Kidney glomerular epithelial cell (primary cell): Measurements from ENCODE around the gene PTMA.
"Not testable (repeated sequence)": the region's sequence is repeated elsewhere in the genome, so short reads cannot be mapped to it uniquely, and the experiment has no call there.

Experiments
- DNase-seq: peaks from one replicate; lab custom pipeline; 2025; lab: John Stamatoyannopoulos, UW

PTMA gene, protein sequence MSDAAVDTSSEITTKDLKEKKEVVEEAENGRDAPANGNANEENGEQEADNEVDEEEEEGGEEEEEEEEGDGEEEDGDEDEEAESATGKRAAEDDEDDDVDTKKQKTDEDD

DNA sequence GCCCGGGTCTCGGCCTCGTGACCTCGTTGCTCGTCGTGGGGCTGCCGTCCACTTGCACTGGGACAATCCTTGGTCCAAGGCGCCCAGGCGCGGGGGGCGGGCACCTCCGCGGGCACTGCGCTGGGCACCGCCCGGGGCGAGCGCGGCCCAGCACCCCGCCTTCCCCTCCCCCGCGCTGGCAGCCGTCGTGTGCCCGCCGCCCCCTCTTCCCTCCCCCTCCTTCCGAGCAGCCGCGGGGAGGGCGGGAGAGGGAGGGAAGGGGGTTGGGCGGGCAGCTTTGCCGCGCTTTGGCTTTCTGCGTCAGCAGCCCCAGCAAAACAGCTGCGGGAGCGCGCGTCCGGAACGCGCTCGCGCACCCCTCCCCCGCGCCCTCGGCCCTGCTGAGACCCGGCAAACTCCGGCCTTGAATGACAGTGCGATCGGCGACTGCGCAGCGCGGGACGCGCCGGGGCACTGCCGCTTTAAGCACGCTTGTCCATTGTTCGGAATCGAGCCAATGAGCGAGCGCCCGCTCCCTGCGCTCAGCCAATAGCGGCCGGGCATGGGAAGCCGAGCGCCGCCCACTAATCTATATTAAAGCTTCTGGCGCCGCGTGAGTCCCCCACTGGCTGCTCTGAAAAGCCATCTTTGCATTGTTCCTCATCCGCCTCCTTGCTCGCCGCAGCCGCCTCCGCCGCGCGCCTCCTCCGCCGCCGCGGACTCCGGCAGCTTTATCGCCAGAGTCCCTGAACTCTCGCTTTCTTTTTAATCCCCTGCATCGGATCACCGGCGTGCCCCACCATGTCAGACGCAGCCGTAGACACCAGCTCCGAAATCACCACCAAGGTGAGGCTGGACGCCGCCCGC, at the start of gene PTMA:
TSS of gene PTMA (plus strand) at position 599 of the 846 bp plus-strand sequence. CDS start at position 781, 182 bp downstream.
- DNase-seq: peak; percentile 91

DNA sequence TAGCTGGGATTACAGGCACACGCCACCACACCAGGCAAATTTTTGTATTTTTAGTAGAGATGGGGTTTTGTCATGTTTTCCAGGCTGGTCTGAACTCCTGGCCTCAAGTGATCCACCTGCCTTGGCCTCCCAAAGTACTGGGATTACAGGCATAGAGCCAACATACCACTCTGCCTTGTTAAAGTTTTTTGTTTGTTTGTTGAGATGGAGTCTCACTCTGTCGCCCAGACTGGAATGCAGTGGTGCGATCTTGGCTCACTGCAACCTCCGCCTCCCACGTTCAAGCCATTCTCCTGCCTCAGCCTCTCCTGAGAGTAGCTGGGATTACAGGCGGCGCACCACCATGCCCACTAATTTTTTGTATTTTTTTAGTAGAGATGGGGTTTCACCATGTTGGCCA, 48.3 kb upstream of the PTMA start:
- DNase-seq: not testable (repeated sequence)

DNA sequence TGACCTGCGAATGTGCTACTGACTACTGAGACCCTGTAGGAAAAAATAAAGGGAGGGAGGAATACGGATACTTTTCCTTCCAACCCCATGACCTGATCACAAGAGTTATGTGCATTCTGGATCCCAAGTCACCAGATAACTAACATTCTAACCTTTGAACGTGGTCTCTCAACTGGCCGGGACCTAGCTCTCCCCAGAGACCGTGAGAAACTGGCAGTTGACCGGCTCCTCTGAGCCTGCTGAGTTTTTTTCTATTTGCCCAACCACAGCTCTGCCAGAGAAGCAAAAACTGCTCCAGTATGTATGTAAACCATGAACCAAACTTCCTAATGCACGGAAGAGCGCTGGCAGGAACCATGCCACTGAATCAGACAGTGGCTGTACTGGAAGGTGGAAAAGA, 47.5 kb upstream of the PTMA start:
- no peak for DNase-seq

DNA sequence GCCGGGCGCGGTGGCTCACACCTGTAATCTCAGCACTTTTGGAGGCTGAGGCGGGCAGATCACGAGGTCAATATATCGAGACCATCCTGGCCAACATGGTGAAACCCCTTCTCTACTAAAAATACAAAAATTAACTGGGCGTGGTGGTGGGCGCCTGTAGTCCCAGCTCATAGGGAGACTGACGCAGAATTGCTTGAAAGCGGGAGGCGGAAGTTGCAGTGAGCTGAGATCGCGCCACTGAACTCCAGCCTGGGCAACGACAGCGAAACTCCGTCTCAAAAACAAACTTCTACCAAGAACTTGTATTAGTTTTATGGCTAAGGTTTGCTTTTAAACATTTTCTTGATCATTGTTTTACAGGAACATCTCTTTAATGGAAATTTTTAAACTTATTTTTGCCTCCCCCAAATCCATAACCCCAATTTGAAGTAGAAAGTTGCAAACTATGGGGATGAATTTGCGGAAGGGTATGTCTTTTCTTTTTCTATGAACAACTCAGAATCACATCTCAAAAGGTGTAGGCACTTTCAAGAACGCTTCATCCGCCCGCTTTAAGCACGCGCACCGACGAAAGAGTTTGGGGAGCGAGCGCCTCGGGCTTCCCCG, 46.8 kb upstream of the PTMA start:
- DNase-seq: no peak

DNA sequence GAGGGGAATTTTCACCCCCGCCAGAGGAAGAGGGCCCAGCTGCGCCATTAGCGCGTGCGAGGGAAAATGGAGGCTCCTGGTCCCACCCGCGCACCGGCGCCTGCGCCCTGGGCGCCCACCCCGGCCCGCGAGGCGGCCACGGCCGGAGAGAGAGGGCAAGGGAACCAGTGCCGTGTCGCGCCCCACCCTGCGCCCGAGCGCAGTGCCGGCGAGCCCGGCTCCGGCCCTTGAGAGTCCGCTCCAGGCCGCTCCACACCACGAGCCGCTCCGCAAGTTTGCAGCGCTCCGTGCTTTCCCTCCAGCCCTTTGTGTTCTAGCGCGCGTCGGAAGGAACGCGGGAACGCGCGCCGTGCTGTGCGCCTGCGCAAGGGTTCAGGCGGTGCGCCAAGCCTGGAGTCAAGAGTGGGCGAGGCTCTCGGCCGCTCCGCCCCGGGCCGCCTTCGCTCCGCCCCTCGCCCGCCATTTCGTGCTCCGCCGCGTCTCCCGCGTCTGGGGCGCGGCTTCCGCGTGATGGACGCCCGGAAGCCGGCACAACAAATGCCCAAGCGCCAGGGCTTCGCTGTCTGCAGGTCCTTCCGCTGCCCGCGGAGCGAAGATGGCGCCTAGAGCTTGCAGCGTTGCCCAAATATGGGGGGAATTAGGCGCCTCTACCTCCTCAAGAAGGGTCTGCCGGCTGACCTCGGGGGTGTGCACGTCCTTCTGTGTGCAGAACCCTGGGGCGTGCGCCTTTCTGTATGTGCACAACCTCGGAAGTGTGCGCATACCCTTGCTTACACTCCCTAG, 46.1 kb upstream of the PTMA start:
- peak; percentile 95 for DNase-seq

DNA sequence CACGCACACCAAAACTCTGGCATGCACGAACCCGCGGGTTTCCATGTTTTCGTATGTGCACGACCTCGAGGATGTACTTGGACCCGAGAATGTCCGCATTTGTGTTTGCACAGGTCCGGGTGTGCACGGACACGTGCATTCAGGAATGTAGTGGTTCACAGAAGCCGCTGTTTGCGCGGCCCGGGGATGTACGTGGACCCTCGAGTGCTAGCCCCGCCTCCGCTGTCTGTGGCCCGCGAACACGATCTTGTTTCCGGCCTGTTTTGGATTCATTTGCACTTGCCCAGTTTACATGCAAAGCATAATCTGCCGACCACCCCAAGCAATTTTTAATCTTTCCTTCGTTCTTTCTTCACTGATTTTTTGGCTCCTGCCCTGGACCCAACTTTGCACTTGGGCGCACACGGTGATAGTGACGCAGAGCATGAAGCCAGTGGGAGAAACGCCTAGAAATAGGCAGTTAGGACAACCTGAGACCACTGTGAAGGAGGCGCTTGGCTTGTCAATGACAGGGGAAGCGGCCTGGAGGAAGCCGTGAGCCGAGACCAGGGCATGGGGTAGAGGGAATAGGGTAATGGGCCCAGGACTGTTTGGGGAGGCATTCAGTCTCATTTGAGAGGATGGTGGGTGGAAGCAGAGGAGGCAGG, 45.4 kb upstream of the PTMA start:
- DNase-seq: no peak

DNA sequence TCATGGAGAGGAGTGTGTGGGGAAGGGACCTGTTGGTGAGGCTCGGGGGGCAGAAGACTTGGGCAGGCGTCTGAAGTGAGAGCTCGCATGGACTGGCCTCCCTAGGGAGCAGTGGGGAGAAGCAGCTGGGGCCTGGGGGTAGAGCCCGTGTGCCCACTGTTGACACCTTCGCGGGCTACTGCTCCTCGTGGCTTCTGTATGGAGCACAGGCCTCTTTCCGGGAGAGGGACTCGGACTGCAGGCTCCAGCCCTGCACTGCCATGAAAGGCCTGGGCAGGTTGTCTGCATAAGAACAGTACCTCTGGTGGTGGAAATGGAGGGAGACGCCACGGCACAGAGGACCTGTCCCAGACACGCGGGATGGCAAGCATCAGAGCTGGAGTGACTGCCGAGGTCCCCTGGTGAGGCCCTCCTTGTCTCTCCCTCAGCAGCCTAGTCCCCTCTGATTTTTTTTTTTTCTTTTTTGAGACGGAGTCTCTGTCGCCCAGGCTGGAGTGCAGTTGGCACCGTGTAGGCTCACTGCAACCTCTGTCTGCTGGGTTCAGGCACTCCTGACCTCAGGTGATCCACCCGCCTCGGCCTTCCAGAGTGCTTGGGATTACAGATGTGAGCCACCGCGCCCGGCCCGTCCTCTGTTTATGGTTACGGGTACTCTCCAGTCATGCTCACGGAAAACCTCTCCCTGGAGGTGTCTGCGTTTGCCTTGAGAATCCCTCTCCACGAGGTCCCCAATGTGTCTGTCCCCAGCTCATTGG, 44.7 kb upstream of the PTMA start:
- DNase-seq: no peak

DNA sequence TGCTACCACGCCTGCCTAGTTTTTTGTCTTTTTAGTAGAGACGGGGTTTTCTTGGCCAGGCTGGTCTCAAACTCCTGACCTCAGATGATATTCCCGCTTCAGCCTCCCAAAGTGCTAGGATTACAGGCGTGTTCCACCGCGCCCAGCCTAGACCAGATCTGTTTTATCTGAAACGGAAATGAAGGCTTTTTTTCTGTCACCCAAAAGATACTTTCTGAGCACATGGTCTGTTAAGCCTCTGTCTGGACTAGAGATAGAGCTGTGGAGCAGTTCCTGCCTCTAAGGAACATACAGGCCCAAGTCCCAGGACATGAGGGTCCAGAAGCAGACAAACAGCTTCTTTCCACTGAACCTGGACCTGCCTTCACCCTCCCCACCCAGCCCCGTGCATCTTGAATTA, 43.6 kb upstream of the PTMA start:
- DNase-seq: no peak

DNA sequence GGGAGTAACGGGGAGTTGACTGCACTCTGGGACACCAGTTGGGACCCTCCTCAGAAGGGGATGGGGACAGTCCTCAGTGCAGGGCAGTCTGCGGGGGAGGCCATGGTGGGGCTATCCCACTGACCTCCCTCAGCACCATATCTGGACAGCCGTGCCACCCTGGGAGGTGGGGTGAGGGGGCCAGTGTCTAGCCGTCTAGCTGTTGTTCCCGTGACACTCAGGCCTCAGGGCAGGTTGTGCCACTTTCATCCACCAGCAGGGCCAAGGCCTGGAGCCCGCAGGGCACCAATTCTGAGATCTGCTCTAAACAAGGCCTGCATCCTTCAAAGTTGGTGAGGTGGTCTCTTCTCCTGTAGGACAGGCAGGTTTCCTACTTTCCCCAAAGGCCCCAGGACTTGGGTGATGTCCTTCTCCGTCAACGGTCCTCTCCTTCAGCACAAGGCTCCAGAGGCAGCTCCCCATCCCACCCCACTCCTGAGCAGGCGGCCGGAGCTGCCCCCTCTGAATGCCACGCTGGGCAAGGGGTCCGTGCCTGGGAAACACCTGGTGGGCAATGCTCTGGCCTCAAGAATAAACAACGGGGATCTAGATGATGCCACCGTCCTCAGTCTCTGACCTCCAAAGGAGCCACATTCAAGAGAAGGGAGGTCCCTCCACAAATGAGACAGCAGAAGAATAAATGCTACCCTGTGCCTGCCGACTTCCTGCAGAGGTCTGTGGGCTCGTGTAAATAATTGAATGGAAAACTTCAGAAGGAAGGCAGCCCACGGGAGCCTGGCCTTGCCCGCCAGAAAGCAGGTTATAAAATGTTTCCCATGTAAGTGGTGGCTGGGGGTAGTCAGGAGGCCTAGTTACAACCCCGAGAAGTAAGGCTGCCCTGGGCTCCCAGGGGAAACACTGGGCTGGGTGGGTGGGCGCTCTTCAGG, 42.8 kb upstream of the PTMA start:
- DNase-seq: no peak

DNA sequence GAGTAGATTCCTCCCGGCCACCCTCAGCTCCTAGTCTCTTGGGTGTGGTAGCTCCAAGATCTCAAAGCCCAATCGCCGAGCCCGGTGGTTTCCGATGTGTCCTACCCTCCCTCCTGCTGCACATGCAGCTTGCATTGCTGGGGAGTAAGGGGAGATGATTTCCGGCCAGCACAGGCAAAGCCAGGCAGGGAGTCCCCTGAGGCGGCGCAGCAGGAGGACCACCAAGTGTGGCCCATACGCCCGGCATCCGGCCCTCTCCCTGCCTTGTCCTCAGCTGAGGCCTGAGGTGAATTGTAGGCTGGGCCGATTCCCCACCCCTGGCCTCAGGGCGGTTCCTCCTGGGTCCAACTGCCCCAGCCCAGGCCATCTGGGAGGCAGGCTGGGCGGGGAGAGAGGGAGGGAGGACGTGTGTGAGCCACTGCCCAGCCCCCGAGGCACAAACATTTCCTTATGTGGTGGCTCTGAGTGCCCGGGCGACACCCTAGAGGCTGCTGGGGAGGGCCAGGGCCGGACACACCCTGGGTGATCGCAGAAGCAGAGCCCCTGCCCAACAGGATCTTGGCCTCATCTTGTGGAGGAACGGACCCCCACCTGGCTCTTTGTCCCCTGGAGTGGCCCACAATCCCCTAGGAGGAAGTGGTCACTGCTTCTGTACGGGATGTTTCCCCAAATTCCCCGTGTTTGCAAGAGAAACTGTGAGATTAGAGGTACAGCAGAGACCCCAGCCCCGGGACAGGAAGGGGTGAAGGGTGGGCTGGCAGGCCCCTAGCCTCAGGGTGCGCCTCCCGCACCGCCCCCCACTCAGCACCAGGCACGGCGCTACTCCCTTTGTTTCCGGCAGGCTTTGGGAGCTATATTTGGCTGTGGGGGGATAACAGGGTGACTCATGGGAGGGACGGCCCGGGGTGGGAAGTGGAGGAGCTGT, 41.9 kb upstream of the PTMA start:
- DNase-seq: peak; percentile 87

DNA sequence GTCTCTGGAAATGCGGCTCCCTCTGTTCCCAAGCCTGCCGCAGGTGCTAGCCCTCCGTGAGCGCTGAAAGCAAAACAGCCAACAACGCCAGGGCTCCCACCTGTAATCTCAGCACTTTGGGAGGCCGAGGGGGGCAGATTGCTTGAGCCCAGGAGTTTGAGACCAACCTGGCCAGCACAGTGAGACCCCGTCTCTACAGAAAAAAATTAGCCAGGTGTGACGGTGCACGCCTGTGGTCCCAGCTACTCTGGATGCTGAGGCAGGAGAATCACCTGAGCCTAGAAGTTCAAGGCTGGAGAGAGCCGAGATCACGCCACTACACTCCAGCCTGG, 41.3 kb upstream of the PTMA start:
- no peak for DNase-seq

DNA sequence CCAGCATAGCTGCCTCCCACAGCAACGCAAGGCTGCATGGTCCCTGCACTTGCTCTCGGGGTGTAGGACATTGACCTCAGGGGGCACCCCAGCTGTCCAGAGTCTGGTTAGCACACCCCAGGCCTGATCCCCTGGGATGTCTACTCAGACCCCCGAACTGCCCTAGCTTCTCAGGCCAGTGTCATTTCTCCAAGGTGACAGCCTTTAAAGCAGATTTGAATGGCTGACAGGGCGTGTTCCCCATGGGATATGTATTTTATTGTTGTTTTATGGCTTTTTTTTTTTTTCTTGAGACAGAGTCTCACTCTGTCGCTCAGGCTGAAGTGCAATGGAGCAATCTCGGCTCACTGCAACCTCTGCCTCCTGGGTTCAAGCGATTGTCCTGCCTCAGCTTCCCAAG, 40.8 kb upstream of the PTMA start:
- no peak for DNase-seq

DNA sequence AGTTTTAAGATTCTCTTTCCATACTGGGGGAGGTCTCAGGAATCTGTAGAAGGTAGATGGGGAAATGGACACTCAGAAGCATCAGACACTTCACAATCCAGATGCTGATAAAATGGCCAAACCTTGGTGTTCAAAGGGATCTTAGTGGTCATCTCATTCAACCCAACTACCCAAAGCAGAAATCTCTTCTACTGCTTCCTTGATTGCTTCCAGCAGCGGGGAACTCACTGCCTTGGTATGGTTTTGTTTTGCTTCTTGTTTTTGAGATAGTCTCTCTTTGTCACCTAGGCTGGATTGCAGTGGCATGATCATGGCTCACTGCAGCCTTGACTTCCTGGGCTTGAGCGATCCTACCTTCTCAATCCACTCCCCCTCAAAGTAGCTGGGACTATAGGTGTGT, 39.3 kb upstream of the PTMA start:
- DNase-seq: no peak

DNA sequence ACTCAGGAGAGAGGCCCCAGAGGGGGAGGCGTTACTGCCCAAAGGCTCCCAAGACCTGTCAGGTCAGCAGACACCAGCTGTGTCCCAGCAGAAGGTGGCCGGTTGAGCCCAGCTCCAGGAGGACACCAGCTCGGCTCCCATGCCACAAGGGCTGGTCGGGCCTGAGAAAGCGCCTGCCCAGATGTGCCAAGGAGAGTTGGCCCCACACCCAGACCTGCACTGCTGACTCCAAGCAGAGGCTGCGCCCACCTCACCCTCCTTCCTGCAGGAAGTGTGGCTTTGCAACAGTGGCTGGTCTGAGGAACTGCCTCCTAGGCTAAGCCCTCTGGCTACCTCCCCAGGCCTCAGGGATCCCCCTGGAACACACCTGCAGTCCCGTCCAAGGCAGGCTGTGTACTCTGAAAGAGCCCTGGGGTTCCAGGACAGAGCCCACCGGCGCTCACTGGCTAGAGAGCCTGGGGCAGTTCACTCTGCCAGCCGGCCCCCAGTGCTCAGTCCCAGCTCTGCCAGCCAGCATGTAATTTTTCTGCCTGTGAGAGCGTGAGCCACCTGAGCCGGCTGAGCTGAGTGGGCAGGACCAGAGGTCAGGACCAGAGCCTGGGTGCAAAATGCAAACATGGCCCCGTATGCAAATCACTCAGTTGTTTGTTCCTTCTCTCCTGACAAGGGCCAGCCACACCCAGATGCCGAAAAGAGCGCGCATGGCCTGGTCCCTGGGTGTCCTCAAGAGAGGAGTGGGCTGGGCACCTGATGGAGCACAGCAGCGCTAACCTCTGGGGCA, 36.9 kb upstream of the PTMA start:
- DNase-seq: no peak

DNA sequence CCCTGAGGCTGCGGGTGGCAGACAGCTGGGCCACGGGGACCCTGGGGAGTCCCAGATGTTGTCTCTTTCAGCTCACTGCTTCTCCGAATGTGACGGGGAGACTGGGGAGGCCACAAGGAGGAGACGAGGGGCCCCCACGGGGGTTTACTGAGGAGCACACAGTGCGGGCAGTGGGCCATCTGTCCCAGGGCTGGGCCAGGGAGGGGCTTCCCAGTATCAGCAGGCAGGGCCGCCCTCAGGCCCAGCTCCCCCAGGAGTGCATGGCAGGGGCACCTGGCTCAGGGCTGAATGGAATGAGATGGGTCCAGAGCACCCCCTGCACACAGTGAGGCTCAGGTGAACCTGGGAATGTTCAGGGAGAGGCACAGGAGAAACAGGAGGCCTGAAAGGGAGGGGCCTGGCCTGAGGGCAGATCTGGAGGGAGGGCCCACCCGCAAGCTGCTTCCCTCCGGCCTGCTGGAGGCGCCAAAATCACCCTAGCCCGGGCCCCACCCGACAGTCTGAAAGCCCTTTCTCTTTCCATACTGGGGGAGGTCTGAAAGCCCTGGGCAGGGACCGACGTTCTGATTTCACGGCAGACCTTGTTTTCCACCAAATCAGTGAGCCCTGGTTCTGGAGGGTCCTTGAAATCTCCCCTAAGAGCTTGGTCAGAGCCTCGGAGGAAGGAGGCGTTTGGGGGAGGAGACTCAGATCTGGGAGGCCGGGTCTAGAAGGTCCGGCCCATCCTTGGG, 35.5 kb upstream of the PTMA start:
- DNase-seq: peak; percentile 32

DNA sequence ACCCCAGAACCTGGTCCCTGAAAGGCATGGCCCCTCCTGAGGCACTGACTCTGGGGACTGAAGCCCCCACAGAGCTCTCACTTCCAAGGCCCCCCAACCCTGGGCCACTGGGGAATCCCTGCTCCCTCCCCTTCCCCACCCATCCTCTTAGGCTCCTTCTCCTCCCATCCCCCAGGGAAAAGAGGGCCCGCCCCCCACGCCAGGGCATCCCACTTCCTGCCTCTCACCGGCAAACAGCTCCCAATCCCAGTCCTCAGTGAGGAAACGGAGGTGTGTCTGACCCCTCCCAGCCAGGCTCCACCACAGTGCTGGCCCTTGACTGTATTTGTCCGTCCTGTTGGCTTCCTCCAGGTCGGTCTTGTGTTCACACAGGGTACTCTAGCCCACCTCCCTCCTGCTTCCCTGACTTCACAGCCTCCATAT, 35.0 kb upstream of the PTMA start:
- DNase-seq: peak; percentile 63

DNA sequence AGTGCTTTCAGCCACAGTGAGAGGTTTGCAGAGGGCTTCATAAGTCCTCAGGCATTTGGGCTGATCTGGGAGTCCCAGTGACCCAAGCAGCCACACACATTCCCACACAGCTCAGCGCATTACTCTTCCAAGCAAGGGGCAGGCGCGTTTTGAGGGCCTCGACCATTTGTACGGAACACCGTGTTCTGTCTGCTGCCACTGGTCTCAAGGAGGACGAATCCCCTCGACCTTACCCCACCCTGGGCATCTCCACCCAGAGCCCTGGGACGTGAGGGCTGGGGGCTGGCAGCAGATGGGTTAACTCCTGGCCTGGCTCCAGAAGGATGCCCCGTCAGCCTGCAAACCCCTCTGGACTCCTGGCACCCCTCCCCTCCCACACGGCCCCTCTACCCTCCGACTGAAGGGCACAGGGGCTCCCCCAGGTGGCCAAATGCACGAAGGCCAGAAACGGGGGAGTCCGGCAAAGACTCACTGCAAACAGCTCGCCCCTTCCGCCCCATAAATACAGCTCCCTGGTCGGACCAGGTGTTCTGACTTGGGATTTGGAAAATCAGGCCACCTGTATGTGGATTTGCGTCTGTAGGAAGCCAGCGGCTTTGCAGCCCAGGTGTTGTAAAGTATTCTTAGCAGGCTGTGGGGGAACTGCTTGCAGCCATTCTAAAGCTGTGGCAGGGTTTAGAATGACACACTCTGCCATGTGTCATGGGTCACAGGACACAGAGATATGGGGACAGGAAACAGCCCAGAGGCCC, 33.6 kb upstream of the PTMA start:
- peak; percentile 55 for DNase-seq
